Measurements from ENCODE around the gene AGBL3. TPM values are rescaled to one million over a fixed set of nuclear protein-coding genes. Genes with fewer than 3 reads are reported as not detected.

The AGBL3 gene
- total RNA-seq, 1 donor from 2014 or later, result 3.5 TPM

DNA sequence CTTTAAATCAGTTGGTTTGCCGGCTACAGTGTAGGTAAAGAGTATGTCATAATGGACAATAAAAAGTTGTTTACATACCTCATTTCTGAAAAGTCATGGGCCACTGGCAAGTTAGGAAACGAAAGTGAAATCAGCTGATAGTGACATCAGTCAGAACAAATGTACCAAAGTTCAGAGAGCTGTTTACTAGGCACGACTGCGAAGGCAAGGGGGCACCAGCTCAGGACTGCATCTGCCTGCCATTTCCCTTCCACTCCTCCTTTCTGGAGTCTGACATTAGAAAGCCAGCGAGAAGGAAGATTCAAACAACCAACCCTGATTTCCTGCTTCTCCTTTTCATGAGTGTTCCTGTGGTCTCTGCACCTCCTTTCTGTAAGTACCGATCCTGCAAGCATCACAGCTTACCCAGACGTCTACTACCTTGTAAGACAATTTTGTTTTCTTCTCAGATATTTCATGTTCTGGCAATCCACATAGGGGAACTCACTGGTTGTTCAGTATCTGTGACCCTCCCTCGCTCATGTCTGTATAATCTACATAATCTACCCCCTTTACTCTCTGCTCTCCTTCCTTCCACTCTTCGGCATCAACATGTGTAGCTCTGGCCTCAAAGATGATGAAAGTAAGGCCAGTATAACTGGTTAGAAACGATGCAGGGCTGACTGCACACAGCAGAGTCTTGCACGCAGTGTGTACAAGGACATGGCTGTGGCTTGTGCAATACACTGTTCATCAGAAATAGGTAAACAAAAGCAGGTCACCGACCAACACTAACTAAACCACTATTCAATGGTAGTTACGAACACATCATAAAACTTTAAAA, 161.8 kb downstream of the AGBL3 start, which contains the start of gene TMEM140:
TMEM140 (plus strand) TSS at position 174 of the 823 bp plus-strand sequence. CDS start 16,370 bp downstream, outside the sequence.
- Mint-ChIP-seq H3K36me3 (ENCODE audit: low read depth) (peaks cover 4% of the 10 kb centered on the region), H3K4me3 (no peak within 1 kb of the TSS), H3K4me1 (no peaks in the 10 kb centered on the region), H3K9me3 (peaks cover 4% of the 10 kb centered on the region), H3K27me3 (ENCODE audit: low read depth) (no peaks in the 10 kb centered on the region), H3K27ac (ENCODE audit: unreplicated experiment) (no peak within 1 kb of the TSS)
- DNase-seq (ENCODE audit: low read depth, low spot score), result no peak
- TF ChIP-seq, protein P1, sequence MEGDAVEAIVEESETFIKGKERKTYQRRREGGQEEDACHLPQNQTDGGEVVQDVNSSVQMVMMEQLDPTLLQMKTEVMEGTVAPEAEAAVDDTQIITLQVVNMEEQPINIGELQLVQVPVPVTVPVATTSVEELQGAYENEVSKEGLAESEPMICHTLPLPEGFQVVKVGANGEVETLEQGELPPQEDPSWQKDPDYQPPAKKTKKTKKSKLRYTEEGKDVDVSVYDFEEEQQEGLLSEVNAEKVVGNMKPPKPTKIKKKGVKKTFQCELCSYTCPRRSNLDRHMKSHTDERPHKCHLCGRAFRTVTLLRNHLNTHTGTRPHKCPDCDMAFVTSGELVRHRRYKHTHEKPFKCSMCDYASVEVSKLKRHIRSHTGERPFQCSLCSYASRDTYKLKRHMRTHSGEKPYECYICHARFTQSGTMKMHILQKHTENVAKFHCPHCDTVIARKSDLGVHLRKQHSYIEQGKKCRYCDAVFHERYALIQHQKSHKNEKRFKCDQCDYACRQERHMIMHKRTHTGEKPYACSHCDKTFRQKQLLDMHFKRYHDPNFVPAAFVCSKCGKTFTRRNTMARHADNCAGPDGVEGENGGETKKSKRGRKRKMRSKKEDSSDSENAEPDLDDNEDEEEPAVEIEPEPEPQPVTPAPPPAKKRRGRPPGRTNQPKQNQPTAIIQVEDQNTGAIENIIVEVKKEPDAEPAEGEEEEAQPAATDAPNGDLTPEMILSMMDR (conservative IDR thresholded peaks at IDR 0.05), result no peak

- no peak for DNase-seq (ENCODE audit: low read depth, low spot score)
- peaks cover 20% of the 10 kb centered on the region for H3K36me3 Mint-ChIP-seq (ENCODE audit: low read depth)
- H3K9me3 Mint-ChIP-seq, result peaks cover 21% of the 10 kb centered on the region
- H3K4me1 Mint-ChIP-seq, result no peaks in the 10 kb centered on the region
- H3K4me3 Mint-ChIP-seq, result no peak overlapping the region
- TF ChIP-seq, protein P1 (conservative IDR thresholded peaks at IDR 0.05), result no peak
- H3K27me3 Mint-ChIP-seq (ENCODE audit: low read depth), result no peaks in the 10 kb centered on the region
- no peak overlapping the region for H3K27ac Mint-ChIP-seq (ENCODE audit: unreplicated experiment)
Observed at GRCh38 chr7:135150072-135150782, 163.9 kb downstream of the AGBL3 start.

GRCh38 chr7:135151132-135151531, 164.8 kb downstream of the AGBL3 start:
- no peaks in the 10 kb centered on the region for H3K27me3 Mint-ChIP-seq (ENCODE audit: low read depth)
- H3K9me3 Mint-ChIP-seq, result peaks cover 27% of the 10 kb centered on the region
- no peak overlapping the region for H3K4me3 Mint-ChIP-seq
- H3K27ac Mint-ChIP-seq (ENCODE audit: unreplicated experiment), result no peak overlapping the region
- no peaks in the 10 kb centered on the region for H3K4me1 Mint-ChIP-seq
- peaks cover 26% of the 10 kb centered on the region for H3K36me3 Mint-ChIP-seq (ENCODE audit: low read depth)
- TF ChIP-seq, protein P1 (conservative IDR thresholded peaks at IDR 0.05), result no peak
- DNase-seq (ENCODE audit: low read depth, low spot score), result no peak

GRCh38 chr7:135151533-135151932, 165.2 kb downstream of the AGBL3 start:
- Mint-ChIP-seq H3K9me3 (peaks cover 30% of the 10 kb centered on the region), H3K27me3 (ENCODE audit: low read depth) (no peaks in the 10 kb centered on the region), H3K27ac (ENCODE audit: unreplicated experiment) (no peak overlapping the region), H3K4me3 (no peak overlapping the region), H3K36me3 (ENCODE audit: low read depth) (peaks cover 30% of the 10 kb centered on the region), H3K4me1 (no peaks in the 10 kb centered on the region)
- DNase-seq (ENCODE audit: low read depth, low spot score), result no peak
- TF ChIP-seq, protein P1 (conservative IDR thresholded peaks at IDR 0.05), result no peak

GRCh38 chr7:135152442-135152841, 166.1 kb downstream of the AGBL3 start:
- TF ChIP-seq, protein P1 (conservative IDR thresholded peaks at IDR 0.05), result no peak
- H3K4me1 Mint-ChIP-seq, result no peaks in the 10 kb centered on the region
- no peak for DNase-seq (ENCODE audit: low read depth, low spot score)
- peaks cover 38% of the 10 kb centered on the region for H3K36me3 Mint-ChIP-seq (ENCODE audit: low read depth)
- H3K4me3 Mint-ChIP-seq, result no peak overlapping the region
- no peak overlapping the region for H3K27ac Mint-ChIP-seq (ENCODE audit: unreplicated experiment)
- H3K27me3 Mint-ChIP-seq (ENCODE audit: low read depth), result no peaks in the 10 kb centered on the region
- peaks cover 37% of the 10 kb centered on the region for H3K9me3 Mint-ChIP-seq

Data from neural crest cell (in vitro differentiated cells).